ENCODE data around the gene NRSN2.

Gene NRSN2, protein sequence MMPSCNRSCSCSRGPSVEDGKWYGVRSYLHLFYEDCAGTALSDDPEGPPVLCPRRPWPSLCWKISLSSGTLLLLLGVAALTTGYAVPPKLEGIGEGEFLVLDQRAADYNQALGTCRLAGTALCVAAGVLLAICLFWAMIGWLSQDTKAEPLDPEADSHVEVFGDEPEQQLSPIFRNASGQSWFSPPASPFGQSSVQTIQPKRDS

DNA sequence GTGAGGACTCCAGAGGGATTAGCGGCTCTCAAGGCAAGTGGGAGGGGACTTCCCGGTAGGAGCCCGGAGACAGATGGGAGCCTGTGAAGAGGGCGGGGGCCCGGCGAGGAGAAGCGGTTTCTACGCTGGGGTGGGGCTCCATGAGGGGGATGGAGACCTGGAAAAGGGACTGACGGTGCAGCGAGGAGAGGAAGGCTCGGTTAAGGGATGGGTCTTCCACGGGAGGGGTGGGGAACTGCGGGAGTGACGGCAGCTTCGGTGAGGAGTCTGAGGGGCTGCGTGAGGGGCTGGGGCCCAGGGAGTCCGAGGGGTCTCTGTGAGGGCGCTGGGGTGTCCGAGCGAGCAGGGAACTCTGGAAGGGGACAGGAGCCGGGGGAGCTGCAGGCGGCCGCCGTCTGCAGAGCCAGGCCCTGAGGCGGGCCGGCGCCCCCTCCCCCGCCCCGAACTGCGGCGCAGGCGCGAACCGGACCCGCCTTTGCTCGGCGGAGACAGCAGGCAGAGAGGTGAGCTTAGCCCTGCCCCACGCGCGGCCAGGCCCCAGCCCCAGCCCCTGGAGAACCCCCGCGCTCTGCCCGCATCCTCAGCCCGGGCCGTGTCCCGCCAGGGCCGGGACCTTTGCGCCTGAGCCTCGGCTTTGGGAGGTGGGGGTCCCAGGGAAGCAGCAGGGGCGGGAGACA, at the start of gene NRSN2:
NRSN2 (plus strand) TSS at position 472 of the 677 bp plus-strand sequence. CDS start 2,533 bp downstream, outside the sequence.
- DNase-seq (ENCODE audit: low spot score): peak; percentile 93

DNA sequence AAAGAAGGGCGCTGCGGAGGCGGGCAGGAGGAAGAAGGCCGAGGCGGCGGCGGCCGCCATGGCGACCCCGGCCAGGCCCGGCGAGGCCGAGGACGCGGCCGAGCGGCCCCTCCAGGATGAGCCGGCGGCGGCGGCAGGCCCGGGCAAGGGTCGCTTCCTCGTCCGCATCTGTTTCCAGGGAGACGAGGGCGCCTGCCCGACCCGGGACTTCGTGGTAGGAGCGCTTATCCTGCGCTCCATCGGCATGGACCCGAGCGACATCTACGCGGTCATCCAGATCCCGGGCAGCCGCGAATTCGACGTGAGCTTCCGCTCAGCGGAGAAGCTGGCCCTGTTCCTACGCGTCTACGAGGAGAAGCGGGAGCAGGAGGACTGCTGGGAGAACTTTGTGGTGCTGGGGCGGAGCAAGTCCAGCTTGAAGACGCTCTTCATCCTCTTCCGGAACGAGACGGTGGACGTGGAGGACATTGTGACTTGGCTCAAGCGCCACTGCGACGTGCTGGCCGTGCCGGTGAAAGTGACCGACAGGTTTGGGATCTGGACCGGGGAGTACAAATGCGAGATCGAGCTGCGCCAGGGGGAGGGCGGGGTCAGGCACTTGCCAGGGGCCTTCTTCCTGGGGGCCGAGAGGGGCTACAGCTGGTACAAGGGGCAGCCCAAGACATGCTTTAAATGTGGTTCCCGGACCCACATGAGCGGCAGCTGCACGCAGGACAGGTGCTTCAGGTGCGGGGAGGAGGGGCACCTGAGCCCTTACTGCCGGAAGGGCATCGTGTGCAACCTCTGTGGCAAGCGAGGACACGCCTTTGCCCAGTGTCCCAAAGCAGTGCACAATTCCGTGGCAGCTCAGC, 48.8 kb upstream of the NRSN2 start:
- DNase-seq (ENCODE audit: low spot score): peak; percentile 80

DNA sequence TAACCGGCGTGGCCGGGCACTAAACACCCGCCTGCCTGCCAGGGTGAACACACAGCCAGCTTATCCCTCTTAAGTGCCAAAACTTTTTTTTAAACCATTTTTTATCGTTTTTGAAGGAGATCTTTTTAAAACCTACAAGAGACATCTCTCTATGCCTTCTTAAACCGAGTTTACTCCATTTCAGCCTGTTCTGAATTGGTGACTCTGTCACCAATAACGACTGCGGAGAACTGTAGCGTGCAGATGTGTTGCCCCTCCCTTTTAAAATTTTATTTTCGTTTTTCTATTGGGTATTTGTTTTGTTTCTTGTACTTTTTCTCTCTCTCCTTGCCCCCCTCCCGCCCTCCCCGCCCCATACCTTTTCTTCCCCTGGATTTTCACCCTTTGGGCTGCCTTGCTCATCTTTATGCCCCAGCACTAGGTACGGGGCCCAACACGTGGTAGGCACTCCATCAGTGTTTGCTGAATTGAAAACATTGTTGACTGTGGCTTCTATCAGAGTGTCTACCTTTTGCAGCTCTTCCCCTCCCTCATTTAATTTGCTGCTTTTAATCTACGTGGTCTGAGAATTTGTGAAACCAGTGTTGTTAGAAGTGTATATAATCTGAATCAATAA, 48.0 kb upstream of the NRSN2 start:
- DNase-seq (ENCODE audit: low spot score): no peak

DNA sequence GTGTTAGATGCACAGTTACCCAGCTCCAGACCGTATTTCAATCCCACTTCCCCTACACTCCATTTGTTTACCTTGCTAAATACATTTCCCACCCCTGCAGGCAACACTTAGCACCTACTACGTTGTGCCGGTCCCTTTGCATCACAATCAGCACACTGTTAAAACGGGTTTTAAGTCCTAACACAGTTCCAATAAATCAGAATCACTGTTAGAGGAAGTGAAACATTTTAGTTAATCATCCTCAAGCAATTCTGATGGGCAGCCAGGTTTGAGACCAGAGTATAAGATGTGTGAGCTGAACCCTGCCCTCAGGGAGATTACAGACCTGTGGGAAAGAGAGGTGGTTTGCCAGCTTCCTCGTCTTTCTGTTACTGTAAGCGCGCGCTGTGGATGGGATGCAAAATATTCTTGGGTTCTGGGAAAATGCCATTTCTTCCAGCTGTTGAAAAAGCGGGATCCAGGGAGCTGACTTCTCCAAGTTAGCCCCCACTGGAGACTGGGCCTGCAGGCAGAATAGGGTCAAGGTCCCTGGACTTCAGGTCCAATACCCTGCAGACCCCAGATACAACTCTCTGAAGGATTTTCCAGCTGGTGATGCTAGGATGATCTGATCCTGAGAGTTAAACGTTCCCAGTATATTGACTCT, 46.4 kb upstream of the NRSN2 start:
- no peak for DNase-seq (ENCODE audit: low spot score)

DNA sequence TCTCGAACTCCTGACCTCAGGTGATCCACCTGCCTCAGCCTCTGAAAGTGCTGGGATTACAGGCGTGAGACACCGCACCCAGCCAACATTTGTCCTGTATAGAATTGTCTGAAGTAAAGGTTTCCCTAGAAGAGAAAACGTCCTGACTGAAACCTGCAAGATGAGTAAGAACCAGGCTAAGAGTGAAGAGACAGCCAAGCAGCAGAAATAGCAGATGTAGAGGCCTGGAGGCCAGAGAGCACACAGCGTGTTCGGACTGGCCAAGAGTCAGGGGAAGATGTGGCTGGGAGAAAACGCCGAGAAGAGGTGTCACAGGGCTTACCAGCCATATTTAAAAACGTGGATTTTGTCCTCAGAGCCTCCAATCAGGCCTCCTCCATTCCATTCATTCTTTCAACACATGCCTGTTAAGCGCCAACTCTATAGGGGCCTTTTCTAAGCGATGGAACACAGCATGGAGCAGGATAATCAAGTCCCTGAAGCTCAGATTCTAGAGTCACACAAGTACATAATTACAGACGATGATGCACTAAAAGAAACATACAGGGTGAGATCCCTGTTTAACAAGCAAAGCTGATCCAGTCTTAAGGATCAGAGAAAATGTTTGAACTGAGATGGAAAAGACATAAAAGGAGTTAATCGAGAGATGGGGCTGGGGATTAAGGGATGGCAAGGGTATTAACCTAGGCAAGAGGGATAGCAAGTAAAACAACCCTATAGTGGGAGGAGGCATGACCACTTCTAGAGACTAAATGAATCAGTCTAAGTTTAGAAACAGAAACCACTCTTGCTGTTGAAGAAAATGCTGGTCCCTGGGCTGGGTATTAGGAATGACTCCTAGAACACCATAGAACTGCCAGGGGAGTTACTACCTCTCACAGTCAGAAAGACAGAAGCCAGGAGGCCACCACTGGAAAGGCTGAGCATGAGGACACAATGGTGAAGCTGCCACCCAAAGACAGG, 44.7 kb upstream of the NRSN2 start:
- DNase-seq (ENCODE audit: low spot score): no peak

DNA sequence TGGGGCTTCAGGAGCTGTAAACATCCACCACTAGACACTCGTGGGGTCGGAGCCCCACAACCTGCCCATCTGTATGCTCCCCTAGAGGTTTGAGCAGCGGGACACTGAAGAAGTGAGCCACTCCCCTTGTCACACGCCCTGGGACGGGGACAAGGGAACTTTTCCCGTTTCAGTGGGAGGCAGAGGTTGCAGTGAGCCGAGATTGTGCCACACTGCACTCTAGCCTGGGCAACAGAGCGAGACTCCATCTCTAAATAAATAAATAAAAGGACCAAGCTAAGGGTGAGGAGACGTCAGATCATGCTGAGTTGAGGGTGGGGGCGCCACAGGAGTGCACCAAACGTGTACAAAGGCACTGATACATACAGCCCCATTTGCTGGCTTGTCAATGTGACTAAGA, 41.2 kb upstream of the NRSN2 start:
- DNase-seq (ENCODE audit: low spot score): no peak

DNA sequence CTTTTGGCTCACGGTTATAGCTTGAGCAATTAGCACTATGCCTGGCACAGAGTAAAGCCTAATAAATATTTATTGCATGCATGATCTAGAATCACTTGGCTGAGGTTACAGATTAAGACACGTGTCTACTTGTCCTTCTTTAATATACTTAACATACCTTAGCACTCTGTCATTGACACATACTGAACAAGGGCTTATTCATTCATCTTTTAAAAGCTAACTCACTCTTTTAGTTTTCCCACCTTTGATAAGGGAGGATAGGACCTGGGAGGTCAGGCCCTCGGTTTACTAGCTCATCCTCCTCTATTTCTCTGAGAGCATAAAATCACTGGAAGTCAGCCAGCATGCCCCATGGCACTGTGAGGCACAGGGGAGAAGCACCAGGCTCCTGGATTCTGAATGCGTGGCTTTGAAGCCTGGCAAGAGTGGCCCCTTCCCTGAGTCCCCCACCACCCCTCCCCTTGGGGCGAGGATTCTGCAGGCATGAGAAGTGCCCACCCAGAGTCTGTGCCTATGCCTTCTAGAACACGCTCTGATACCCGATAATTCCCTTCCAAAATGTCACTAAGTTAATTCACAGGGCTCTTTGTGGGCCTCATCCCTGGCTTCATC, 38.4 kb upstream of the NRSN2 start:
- DNase-seq (ENCODE audit: low spot score): no peak

DNA sequence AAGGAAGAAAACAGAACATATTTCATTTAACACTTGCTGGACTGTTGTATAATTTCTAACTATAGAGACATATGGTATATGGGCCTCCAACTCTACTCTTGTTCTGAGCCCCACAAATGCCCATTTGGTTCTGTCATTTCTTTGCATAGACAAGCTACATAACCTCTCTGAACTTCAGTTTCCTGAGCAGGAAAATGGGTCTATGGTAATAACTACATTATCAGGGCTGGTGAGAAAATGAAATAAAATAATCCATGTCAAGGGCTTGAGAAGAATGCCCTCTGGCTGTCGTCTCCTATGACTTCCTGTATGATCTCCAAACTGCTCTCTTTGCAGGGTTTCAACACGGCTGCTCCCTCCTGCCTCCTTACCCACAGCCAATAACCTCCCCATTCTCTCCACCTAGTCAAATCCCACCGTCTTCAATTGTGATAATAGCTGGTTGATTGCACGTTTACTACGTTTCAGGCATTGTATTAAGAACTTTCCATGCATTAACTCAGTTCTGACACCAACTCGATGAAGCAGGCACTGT, 37.5 kb upstream of the NRSN2 start:
- peak; percentile 42 for DNase-seq (ENCODE audit: low spot score)

DNA sequence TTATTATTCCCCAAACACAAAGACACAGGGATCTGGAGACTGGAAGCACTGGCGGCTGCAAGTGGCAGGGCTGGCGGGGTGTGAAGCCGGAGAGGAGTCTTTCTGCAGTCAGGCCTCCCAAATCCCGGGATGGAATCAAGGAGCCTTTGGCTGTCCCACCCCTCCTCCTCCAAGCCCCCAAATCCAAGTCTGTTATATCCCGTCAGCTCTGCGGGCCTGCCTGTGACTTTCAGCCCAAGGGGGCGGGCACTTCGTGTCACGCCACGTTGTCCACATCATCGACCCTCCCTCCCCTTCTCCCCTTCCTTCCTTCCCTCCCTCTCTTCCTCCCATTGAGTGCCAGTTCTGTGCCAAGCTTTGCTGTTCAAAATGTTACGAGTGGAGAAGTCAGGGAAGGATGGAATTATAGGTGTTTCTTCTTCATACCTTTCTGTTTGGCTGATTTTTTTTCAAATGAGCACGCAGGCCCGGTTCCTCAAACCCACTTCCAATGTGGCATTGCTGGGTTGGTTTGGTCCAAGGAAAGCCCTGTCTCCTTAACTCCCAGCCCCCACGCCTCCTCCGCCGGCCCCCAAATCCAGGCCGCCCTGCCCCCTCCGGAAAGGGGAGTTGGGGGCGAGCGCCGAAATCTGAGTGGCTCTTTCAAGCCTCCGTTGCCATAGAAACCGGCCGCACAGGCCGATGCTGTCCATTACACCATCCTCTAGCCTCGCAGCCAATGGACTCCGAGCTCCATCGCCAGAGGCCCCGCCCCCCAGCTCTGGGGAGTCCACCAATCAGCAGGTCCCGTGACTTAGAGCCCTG, 36.9 kb upstream of the NRSN2 start:
- DNase-seq (ENCODE audit: low spot score): peak; percentile 99

DNA sequence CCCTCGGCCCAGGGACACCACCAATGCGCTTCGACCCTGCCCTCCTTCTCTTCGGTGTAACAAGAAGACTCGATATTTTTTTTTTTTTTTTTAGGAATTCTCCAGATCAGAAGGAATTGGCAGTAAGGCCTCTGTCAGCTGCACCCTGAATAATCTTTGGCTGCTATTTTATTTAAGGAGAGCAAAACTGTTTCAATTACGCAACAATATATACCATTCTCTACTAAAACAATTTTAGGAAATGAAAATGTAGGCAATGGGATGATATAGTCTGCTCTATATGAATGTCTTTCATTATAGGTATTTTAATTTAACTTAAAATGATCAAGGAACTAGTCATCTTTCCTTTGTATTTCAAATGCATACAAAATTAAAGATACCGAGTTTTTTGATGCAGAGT, 36.3 kb upstream of the NRSN2 start:
- DNase-seq (ENCODE audit: low spot score): no peak

DNA sequence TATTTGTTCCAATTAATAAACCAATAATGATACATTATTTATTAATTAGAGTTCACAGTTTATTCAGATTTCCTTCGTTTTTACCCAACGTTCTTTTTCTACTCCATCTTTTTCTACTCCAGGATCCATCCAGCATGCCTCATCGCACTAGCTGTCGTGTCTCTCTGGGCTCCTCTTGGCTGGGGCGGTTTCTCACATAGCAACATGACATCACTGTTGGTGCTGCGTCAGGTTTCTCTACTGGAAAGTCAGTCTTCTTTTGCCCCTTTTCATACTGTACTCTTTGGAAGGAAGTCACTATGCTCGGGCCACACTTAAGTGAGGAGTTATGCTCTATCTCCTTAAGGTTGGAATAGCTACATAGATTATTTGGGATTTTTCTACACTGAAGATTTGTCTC, 35.3 kb upstream of the NRSN2 start:
- DNase-seq (ENCODE audit: low spot score): no peak

DNA sequence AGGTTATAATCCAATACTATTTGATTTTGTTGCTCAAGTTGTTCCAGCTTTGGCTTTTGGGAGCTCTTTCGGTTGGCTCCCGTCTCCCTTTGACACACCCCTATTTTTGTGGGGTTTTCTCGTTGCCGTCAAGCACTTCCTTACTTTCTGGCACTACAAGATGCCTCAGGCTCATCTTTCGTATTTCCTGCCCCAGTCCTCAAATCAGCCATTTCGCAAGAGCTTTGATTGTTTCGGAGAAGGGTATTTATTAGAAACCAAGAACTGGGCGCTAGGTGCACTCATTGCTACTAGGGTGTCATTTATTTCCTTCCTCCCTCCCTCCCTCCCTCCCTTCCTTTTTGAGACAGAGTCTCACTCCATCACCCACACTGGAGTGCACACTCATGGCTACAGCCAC, 34.8 kb upstream of the NRSN2 start:
- DNase-seq (ENCODE audit: low spot score): no peak

DNA sequence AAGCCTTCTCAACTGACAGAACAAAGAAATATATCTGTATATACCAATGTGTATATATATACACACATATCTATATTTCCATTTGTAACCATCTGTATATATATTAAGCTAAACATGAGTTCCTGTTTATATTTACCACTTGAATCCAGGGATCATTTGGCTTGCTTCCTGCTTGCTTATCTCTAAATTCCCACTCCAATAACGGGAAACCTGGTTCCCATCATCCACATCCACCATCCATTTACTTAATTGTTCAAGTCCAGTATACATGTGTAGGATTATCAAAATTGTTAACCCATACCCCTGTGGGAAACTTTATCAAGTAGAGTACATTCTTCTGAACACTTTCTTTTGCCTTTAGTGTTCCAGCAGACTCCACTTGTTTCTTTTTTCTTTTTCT, 34.0 kb upstream of the NRSN2 start:
- DNase-seq (ENCODE audit: low spot score): no peak

DNA sequence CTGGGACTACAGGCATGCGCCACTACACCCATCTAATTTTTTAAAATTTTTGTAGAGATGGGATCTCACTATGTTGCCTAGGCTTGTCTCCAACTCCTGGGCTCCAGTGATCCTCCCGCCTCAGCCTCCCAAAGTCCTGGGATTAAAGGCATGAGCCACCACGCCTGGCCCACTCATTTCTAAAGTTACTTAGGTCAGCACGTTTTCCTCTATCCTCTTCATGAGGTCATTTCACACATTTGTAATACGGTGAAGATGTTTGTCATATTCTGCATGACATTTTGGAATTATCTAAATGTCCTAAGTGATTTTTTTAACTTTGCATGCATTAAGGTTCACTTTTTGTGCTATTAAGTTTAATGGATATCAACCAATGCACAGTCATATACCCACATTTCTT, 33.5 kb upstream of the NRSN2 start:
- no peak for DNase-seq (ENCODE audit: low spot score)

DNA sequence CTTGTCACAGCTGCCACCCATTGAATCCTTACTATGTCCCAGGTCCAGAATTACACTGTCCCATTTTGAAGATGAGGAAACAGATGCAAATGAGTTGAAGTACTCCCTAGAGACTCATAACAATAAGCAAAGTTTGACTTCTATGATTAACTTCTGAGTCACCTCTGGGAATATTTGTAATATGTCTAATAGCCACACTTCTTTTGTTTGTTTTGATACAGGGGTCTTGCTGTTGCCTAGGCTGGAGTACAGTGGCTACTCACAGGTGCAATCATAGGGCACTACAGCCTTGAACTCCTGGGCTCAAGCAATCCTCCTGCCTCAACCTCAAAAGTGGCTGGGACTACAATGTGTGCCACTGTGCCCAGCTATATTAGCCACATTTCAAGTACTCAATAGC, 33.0 kb upstream of the NRSN2 start:
- DNase-seq (ENCODE audit: low spot score): no peak

DNA sequence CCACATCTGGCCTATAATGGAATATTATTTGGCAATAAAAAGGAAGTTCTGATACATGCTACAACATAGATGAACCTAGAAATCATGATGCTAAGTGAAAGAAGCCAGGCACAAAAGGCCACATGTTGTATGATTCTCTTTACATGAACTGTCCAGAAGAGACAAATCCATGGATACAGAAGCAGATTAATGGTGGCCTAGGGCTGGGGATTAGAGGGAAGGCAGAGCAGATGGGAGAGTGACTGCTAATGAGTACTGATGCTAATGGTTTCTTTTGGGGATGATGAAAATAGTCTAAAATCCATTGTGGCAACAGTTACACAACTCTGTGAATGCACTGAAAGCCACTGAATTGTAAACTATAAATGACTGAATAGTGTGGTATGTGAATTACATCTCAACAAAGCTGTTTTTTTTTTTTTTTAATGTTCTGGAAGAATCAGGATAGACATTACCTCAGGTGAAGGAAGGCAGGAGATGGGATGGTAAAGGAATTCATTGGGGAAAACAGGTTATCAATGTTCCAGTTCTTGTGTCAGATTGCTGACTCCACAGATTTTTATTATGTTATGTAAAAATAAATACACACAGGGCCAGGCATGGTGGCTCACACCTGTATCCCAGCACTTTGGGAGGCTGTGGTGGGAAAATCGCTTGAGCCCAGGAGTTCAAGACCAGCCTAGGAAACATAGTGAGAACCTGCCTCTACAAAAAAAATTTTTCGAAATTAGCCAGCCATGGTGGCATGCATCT, 30.4 kb upstream of the NRSN2 start:
- peak; percentile 27 for DNase-seq (ENCODE audit: low spot score)

DNA sequence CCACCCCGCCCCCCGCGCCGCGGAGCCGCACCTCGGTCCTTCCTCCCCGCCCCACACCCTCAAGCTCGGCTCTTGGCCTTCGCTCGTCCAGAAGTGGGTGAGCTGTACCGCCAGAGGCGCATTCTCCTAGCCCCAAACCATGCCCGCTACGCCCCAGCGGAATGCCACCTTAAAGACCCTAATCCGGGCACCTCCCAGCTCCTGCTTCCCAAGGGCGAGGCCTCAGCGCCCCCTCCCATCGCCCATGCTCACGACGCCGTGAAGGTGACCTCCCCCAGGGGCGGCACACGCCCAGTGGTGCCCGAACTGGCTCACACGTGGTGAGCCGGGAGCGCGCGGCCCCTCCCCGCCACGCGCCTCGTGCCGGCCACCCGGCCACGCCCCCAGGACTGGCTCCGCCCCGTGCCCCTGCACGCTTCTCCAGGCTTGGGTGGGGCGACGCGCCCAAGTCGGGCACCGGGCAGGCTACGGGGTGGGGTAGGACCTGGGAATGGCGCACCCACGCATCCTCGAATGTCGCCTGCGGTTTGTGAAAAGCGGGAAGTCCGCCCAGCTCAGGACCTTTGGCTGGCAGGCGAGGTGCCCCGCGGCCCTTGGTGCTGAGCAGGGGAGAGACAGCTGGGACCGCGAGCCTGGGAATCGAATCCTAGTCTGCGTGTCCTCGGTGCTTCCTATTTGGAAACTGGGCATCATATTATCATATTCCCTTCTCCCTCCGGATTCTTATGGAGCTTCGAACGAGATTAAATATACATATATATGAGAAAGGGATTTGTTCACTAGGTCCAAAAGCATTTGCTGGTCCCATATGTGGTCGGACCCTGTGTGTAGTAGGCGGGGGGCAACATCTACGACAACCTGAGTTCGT, 22.5 kb upstream of the NRSN2 start:
- peak; percentile 93 for DNase-seq (ENCODE audit: low spot score)

Measured in GM03348 (cell line).